MM.1S (cell line): Measurements from ENCODE around the gene APBB1IP.

Source experiments
- DNase-seq: peaks from one replicate; pipeline ENCODE4 v3.0.0-alpha.2; 2015
- H2AFZ ChIP-seq: fragments of 300-600 bp; sonication (generic); 2 replicates; pipeline ENCODE4 v1.6.0; 2016; ENCODE audit warnings: antibody characterized with exemption, low read length
- H3F3A ChIP-seq: fragments of 300-600 bp; sonication (generic); 2 replicates; pipeline ENCODE4 v1.6.1; 2016; ENCODE audit warnings: mild to moderate bottlenecking, antibody characterized with exemption, low read length, moderate library complexity, mixed read lengths; ENCODE audit not compliant: insufficient read depth
- H3K27ac ChIP-seq: fragments of 300-600 bp; sonication (generic); 2 replicates; pipeline ENCODE4 v1.5.1; 2016; ENCODE audit warnings: mild to moderate bottlenecking, low read length
- H3K27me3 ChIP-seq: fragments of 300-600 bp; sonication (generic); replicated peaks from 2 replicates; pipeline ENCODE4 v1.6.0; 2016; ENCODE audit warnings: low read length; ENCODE audit not compliant: insufficient read depth
- H3K36me3 ChIP-seq: fragments of 300-600 bp; sonication (generic); replicated peaks from 2 replicates; pipeline ENCODE4 v1.6.1; 2016; ENCODE audit warnings: mild to moderate bottlenecking, low read length, mixed read lengths; ENCODE audit not compliant: insufficient read depth
- H3K4me1 ChIP-seq: fragments of 300-600 bp; sonication (generic); 2 replicates; pipeline ENCODE4 v1.6.1; 2016; ENCODE audit warnings: low read length, mixed read lengths
- H3K4me2 ChIP-seq: fragments of 300-600 bp; sonication (generic); 2 replicates; pipeline ENCODE4 v1.6.0; 2016; ENCODE audit warnings: low read depth, low read length
- H3K4me3 ChIP-seq: fragments of 300-600 bp; sonication (generic); 2 replicates; pipeline ENCODE4 v1.5.1; 2016; ENCODE audit warnings: low read length, mixed read lengths
- H3K79me2 ChIP-seq: fragments of 300-600 bp; sonication (generic); 2 replicates; pipeline ENCODE4 v1.6.1; 2016; ENCODE audit warnings: mixed run types, low read length, mixed read lengths
- H3K9ac ChIP-seq: fragments of 300-600 bp; sonication (generic); 2 replicates; pipeline ENCODE4 v1.6.1; 2016; ENCODE audit warnings: low read length, mixed read lengths
- H3K9me2 ChIP-seq: fragments of 300-600 bp; sonication (generic); replicated peaks from 2 replicates; pipeline ENCODE4 v1.6.1; 2016; ENCODE audit warnings: mild to moderate bottlenecking, low read length, mixed read lengths; ENCODE audit not compliant: insufficient read depth
- H3K9me3 ChIP-seq: fragments of 300-600 bp; sonication (generic); replicated peaks from 2 replicates; pipeline ENCODE4 v1.6.1; 2016; ENCODE audit warnings: mild to moderate bottlenecking, low read length, mixed read lengths; ENCODE audit not compliant: insufficient read depth
- H4K20me1 ChIP-seq: fragments of 300-600 bp; sonication (generic); 2 replicates; pipeline ENCODE4 v1.6.1; 2016; ENCODE audit warnings: mild to moderate bottlenecking, low read length, moderate library complexity, mixed read lengths; ENCODE audit not compliant: insufficient read depth
- CTCF ChIP-seq: fragments of 300-600 bp; sonication (generic); IDR thresholded peaks from 2 replicates; pipeline ENCODE4 v1.5.1; 2016; ENCODE audit warnings: antibody characterized with exemption, low read length, mixed read lengths
- EZH2 ChIP-seq: fragments of 300-600 bp; sonication (generic); optimal IDR thresholded peaks from 2 replicates; pipeline ENCODE3; 2017; ENCODE audit warnings: low read depth, mild to moderate bottlenecking, antibody characterized with exemption, low read length, mixed read lengths
- EZH2phosphoT487 ChIP-seq: fragments of 300-600 bp; sonication (generic); IDR thresholded peaks from 2 replicates; pipeline ENCODE4 v1.6.1; 2018; ENCODE audit warnings: antibody characterized with exemption, low read length

The APBB1IP gene

GRCh38 chr10:26567351-26567721 lies 129.2 kb downstream of the APBB1IP start:
- Histone ChIP-seq H3K4me2 (no peak overlapping the region), H3K9me3 (no peaks in the 10 kb centered on the region), H3K36me3 (no peaks in the 10 kb centered on the region), H2AFZ (no peak overlapping the region), H3K9ac (no peak overlapping the region), H3K4me3 (no peak overlapping the region), H3F3A (no peaks in the 10 kb centered on the region), H3K9me2 (no peaks in the 10 kb centered on the region), H3K79me2 (no peaks in the 10 kb centered on the region), H3K27ac (no peak overlapping the region), H3K4me1 (no peaks in the 10 kb centered on the region), H4K20me1 (no peaks in the 10 kb centered on the region), H3K27me3 (no peaks in the 10 kb centered on the region)
- TF ChIP-seq EZH2phosphoT487 (no peak), CTCF (no peak), EZH2 (no peak)
- DNase-seq = no peak

GRCh38 chr10:26571655-26572054 lies 133.5 kb downstream of the APBB1IP start:
- DNase-seq = no peak
- no peaks in the 10 kb centered on the region for H3K36me3 ChIP-seq
- H3K79me2 ChIP-seq = no peaks in the 10 kb centered on the region
- TF ChIP-seq CTCF = no peak
- no peak for TF ChIP-seq EZH2phosphoT487
- TF ChIP-seq EZH2 = no peak
- H3K9ac ChIP-seq = no peak overlapping the region
- no peaks in the 10 kb centered on the region for H3K4me1 ChIP-seq
- H3K4me3 ChIP-seq = no peak overlapping the region
- no peaks in the 10 kb centered on the region for H3K27me3 ChIP-seq
- no peaks in the 10 kb centered on the region for H4K20me1 ChIP-seq
- no peak overlapping the region for H3K27ac ChIP-seq
- no peak overlapping the region for H2AFZ ChIP-seq
- H3K9me3 ChIP-seq = no peaks in the 10 kb centered on the region
- no peaks in the 10 kb centered on the region for H3F3A ChIP-seq
- H3K9me2 ChIP-seq = no peaks in the 10 kb centered on the region
- no peak overlapping the region for H3K4me2 ChIP-seq

GRCh38 chr10:26573674-26574073 lies 135.5 kb downstream of the APBB1IP start:
- Histone ChIP-seq H3K9me3 (no peaks in the 10 kb centered on the region), H3K27ac (no peak overlapping the region)
- no peak for DNase-seq

More at GRCh38 chr10:26573674-26574073, 135.5 kb downstream of the APBB1IP start:
- Histone ChIP-seq H3K4me2 (no peak overlapping the region), H2AFZ (no peak overlapping the region), H3K9ac (no peak overlapping the region), H3K79me2 (no peaks in the 10 kb centered on the region), H3K9me2 (no peaks in the 10 kb centered on the region), H3K4me1 (no peaks in the 10 kb centered on the region), H3K36me3 (no peaks in the 10 kb centered on the region), H3K27me3 (no peaks in the 10 kb centered on the region), H4K20me1 (no peaks in the 10 kb centered on the region), H3K4me3 (no peak overlapping the region), H3F3A (no peaks in the 10 kb centered on the region)
- TF ChIP-seq EZH2phosphoT487 (no peak), EZH2 (no peak), CTCF (no peak)
